ENCODE measurements around the gene MYH11. TPM values are rescaled to one million over a fixed set of nuclear protein-coding genes. Genes with fewer than 3 reads are reported as not detected.

Gene MYH11
- total RNA-seq, 3 donors from 2014 or later: 11.7 to 144 (median 96.6) TPM

DNA sequence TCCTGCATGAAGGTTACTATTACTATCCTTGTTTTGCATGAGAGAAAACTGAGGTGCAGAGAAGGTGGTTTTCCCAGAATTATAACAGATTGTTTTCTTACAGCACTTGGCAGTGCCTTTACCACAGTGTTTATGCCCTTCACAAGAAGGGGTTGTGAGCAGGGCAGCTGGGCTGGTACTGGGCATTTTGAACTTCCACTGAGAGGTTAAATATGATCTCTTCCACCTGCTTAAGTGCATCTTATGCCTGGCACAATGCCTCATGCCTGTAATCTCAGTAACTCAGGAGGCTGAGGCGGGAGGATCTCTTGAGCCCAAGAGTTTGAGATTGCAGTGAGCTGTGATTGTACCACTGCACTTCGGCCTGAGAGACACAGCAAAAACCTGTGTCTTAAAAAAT lies 170.5 kb downstream of the MYH11 start:
- no peak for TF ChIP-seq POLR2AphosphoS5 (IDR thresholded peaks at IDR 0.05)
- no peak for TF ChIP-seq POLR2A (IDR thresholded peaks at IDR 0.05)
- TF ChIP-seq CTCF (IDR thresholded peaks at IDR 0.05): no peak
- DNase-seq (ENCODE audit: low spot score in 2 of 2): no peak
- Histone ChIP-seq H3K27ac (no peak overlapping the region), H3K4me3 (no peak overlapping the region), H3K4me1 (no peaks in the 10 kb centered on the region), H3K36me3 (no peaks in the 10 kb centered on the region), H3K27me3 (no peaks in the 10 kb centered on the region), H3K9me3 (no peaks in the 10 kb centered on the region)
- intact Hi-C loops (cut with DNase I; ENCODE audit: low total_unique reads): no loop called here

DNA sequence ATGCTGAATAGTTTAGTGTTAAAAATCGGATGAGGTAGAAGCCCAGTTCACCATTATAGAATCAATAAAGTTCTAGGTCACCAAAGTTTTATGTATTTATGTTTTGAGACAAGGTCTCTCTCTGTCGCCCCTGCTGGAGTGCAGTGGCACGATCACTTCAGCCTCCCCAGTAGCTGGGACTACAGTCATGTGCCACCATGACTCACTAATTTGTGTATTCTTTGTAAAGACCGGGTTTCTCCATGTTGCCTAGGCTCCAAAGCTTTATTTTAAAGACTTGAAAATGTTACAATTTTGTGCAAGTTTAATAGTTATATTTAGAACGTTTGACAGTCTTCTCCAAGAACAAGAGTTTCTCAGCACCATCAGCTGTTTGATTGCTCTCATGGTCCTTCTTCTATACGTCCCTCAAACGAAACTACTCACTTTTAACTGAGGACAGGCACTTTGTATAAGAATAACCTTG lies 174.7 kb downstream of the MYH11 start:
- no peak for DNase-seq (ENCODE audit: low spot score in 2 of 2)
- H3K4me3 ChIP-seq: no peak overlapping the region
- H3K27ac ChIP-seq: no peak overlapping the region
- no peaks in the 10 kb centered on the region for H3K4me1 ChIP-seq
- no peaks in the 10 kb centered on the region for H3K27me3 ChIP-seq
- no peak for TF ChIP-seq POLR2A (IDR thresholded peaks at IDR 0.05)
- no peak for TF ChIP-seq CTCF (IDR thresholded peaks at IDR 0.05)
- H3K36me3 ChIP-seq: no peaks in the 10 kb centered on the region
- intact Hi-C loops (cut with DNase I; ENCODE audit: low total_unique reads): no loop called here
- H3K9me3 ChIP-seq: no peaks in the 10 kb centered on the region

DNA sequence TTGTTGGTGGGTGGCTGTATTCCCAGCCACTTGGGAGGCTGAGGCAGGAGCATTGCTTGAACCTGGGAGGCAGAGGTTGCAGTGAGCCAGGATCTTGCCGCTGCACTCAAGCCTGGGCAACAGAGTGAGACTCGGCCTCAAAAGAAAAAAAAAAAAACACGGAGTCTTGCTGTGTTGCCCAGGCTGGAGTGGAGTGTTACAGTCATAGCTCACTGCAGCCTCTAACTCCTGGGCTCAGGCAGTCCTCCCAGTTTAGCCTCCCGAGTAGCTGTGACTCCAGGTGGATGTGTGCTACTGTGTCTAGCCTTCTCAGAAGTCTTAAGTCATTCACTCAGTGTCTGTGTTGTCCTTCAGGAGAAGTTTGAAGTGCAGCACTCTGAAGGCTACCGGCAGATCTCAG lies 179.4 kb downstream of the MYH11 start:
- peaks cover 0 to 5% of the 10 kb centered on the region in 2 donors for H3K4me1 ChIP-seq
- no peaks in the 10 kb centered on the region for H3K27me3 ChIP-seq
- DNase-seq (ENCODE audit: low spot score in 2 of 2): no peak
- TF ChIP-seq POLR2A (IDR thresholded peaks at IDR 0.05) (no peak), CTCF (IDR thresholded peaks at IDR 0.05) (no peak), POLR2AphosphoS5 (IDR thresholded peaks at IDR 0.05) (no peak)
- H3K27ac ChIP-seq: no peak overlapping the region
- H3K4me3 ChIP-seq: no peak overlapping the region
- intact Hi-C loops (cut with DNase I; ENCODE audit: low total_unique reads): loop anchor here (2.0 kb wide), 1 partner anchor 23 kb away; no protein-coding TSS in a partner anchor
- H3K36me3 ChIP-seq: no peaks in the 10 kb centered on the region
- H3K9me3 ChIP-seq: no peaks in the 10 kb centered on the region

- no peaks in the 10 kb centered on the region for H3K36me3 ChIP-seq
- H3K27me3 ChIP-seq: no peaks in the 10 kb centered on the region
- H3K9me3 ChIP-seq: no peaks in the 10 kb centered on the region
- H3K27ac ChIP-seq: no peak overlapping the region
- H3K4me3 ChIP-seq: no peak overlapping the region
- intact Hi-C loops (cut with DNase I; ENCODE audit: low total_unique reads): loop anchor here (2.0 kb wide), 1 partner anchor 24 kb away; no protein-coding TSS in a partner anchor
- peaks cover 0 to 5% of the 10 kb centered on the region in 2 donors for H3K4me1 ChIP-seq
- no peak for DNase-seq (ENCODE audit: low spot score in 2 of 2)
- TF ChIP-seq POLR2A (IDR thresholded peaks at IDR 0.05): no peak
Observed at GRCh38 chr16:15676506-15676905, 180.3 kb downstream of the MYH11 start.

DNA sequence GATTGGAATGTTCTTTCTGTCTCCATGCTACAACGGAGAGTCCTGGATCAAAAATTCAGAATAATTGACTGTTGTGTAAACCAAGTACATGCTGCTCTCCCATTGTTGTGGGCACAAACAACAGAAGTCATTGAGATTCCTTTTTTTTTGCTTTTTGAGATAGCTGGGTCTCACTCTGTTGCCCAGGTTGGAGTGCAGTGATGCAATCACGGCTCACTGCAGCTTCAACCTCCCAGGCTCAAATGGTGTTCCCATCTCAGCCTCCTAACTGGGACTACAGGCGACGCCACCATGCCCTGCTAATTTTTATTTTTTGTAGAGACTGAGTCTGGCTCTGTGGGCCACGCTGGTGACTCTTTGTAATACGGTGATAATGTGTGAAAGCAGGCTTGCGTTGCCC lies 182.3 kb downstream of the MYH11 start:
- no peaks in the 10 kb centered on the region for H3K27me3 ChIP-seq
- intact Hi-C loops (cut with DNase I; ENCODE audit: low total_unique reads): no loop called here
- TF ChIP-seq POLR2A (IDR thresholded peaks at IDR 0.05): no peak
- no peak for TF ChIP-seq POLR2AphosphoS5 (IDR thresholded peaks at IDR 0.05)
- TF ChIP-seq CTCF (IDR thresholded peaks at IDR 0.05): no peak
- peaks cover 0 to 5% of the 10 kb centered on the region in 2 donors for H3K4me1 ChIP-seq
- no peak for DNase-seq (ENCODE audit: low spot score in 2 of 2)
- H3K36me3 ChIP-seq: no peaks in the 10 kb centered on the region
- H3K27ac ChIP-seq: peak overlapping the region in 1 of 2 donors; percentile 99
- H3K9me3 ChIP-seq: no peaks in the 10 kb centered on the region
- H3K4me3 ChIP-seq: no peak overlapping the region

Measured in breast epithelium (tissue), 4 donors.